ENCODE results near the gene ACTRT1.

- TF ChIP-seq CTCF (conservative IDR thresholded peaks at IDR 0.05; ENCODE audit: low read length) (no peak), EZH2phosphoT487 (IDR thresholded peaks at IDR 0.05; ENCODE audit: borderline replicate concordance) (no peak)
These were observed 30.6 kb downstream of the ACTRT1 start for GRCh38 chrX:128021566-128021965.

All from Loucy (cell line).